GM23248 (cell line): ENCODE results near the gene ZYG11B.

Experiments
- EZH2 ChIP-seq: fragments of 200-600 bp; sonication (generic); IDR thresholded peaks from 2 replicates; pipeline ENCODE4 v1.6.1; 2018; ENCODE audit warnings: antibody characterized with exemption, mild to moderate bottlenecking; ENCODE audit not compliant: insufficient read depth, poor library complexity, severe bottlenecking
- EZH2phosphoT487 ChIP-seq: fragments of 200-600 bp; sonication (generic); IDR thresholded peaks from 2 replicates; pipeline ENCODE4 v1.6.1; 2018; ENCODE audit warnings: antibody characterized with exemption, moderate library complexity, mild to moderate bottlenecking, low read depth; ENCODE audit not compliant: insufficient read depth

DNA sequence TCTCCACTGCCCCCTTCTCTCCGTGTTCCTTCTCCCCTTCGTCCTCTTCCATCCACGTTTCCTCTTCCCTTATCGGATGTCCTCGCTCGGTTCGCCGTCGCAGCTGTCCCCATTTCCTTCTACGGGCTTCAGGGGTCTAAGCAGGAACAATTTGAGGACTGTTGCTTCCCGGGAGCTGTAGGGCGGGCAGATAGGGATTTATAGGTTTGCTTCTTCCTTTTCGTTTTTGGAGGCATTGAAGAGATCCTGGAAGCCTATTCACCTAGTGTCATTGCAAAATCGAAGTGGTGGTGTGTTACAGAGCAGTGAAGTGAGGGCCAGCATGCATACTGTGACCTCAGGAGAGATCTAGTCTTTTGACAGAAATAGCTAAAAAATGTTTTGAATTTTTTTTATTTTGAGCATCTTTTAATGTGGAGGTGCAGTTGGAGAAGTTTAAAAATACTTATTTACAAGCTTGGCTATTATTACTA is 897 bp downstream of the ZYG11B start:
- TF ChIP-seq EZH2 (no peak), EZH2phosphoT487 (no peak)
